ENCODE data around the gene FBXO40.

FBXO40 gene

DNA sequence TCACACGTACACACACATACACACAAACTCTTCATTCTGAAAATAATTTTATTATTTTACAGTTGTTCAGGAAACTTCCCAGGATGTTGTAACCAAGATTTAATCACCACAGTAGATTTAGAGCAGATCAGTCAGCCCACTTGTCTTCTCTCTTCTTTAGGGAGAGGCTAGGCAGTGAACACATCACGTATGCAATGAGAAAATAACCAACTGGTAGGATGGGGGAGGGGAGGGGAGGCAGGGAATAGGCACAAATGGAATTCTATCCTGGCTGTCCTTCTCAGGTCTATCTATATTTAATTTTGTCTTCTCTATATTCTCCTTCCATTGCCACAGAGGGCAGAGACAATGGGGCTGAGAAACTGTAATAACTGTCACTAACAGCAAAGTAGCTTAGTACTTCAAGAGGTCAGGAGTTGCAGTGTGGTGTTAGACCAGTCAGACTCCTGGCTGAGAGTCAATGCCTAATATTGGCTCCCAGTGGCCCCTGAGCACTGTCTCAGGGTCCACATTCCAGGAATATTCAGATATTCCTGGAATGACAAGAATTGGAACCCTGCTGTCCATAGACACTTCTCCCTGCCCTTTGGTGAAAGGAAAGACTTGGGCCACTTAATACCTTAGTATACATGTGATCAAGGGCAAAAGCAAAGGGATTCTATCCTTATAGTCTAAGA is 70.1 kb downstream of the FBXO40 start:
- no peak for DNase-seq (ENCODE audit: low spot score)

DNA sequence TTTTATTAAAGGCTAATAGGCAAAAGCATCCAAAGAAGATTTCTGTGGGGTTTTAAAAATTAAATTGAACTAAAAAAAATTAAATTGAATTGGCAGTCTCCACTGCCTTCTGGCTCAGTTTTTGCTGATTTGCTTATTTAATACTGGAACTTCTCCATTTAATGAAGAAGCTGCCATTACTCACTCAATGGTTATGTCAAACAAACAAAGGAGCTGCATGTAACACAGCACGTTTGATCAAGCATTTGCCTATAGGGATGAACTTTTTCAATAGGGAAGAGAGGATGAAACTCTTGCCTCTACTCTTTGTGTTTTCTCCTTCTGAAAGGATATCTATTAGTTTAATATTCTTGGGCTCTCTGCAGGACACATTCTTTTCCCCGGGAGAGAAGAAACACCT is 72.3 kb downstream of the FBXO40 start:
- DNase-seq (ENCODE audit: low spot score): no peak

- no peak for DNase-seq (ENCODE audit: low spot score)
Observed at GRCh38 chr3:121667333-121667732, 74.2 kb downstream of the FBXO40 start.

DNA sequence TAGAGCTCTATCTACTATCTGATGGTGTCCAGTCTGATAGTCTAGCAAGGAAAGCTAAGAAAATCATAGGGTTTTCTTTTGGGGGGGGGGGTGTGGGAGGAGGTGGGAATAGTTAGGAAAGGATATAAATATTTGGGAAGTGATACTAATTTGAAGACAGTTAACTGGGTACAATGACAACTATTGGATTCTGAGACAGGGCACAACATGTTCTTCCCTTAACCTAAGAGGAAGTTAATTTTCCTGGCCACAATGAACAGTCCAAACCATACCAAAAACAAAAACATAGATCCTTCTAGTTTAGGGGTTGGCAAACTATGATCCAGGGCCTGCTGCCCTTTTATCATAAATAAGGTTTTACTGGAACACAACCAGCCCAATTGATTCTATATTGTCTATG is 77.5 kb downstream of the FBXO40 start:
- no peak for DNase-seq (ENCODE audit: low spot score)

GRCh38 chr3:121677141-121677540 is 84.0 kb downstream of the FBXO40 start:
- DNase-seq (ENCODE audit: low spot score): no peak

Measured in AG08396 (cell line).